NK-92 treated with Interleukin-12 subunit alpha and Interleukin-12 subunit beta, amount 100 ng/mL, for 24 hours (cell line): ENCODE measurements around the gene CHRNA5.
"Not testable (repeated sequence)": the region's sequence is repeated elsewhere in the genome, so short reads cannot be mapped to it uniquely, and the experiment has no call there.

ENCODE experiments used
- DNase-seq: peaks from one replicate; lab custom pipeline; 2025; lab: John Stamatoyannopoulos, UW

CHRNA5 gene

DNA sequence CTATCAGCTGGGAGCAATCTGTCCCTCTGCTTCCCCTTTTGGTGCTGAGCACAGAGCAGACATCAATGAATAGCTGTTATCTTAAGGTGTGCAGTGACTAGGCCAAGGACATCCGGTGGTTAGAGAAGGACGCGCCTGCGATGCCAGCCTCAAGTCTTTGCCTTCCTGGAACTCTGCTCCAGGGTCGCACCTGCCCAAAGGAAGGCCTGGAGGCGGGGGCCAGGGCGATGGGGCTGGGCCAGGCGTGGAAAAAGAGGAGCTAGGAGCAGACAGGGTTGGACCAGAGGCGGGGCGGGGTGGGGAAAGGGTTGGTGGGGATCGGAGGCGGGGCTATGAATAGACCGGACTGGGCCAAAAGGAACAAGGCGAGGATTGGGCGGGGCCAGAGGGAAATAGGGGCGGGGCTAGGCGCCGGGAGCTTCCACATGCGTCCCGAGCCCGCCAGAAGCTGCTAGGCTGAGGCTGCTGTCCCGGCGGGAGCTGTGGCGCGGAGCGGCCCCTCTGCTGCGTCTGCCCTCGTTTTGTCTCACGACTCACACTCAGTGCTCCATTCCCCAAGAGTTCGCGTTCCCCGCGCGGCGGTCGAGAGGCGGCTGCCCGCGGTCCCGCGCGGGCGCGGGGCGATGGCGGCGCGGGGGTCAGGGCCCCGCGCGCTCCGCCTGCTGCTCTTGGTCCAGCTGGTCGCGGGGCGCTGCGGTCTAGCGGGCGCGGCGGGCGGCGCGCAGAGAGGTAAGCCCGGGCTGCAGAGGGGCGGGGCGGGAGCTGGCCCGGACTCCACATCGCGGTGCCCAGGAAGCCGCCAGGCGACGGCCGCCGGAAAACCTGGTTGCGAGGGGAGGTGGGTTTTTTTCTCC, at the start of gene CHRNA5:
CHRNA5 (plus strand) TSS at position 424 of the 854 bp plus-strand sequence; CDS start at position 624, 200 bp downstream.
- peak; percentile 72 for DNase-seq

DNA sequence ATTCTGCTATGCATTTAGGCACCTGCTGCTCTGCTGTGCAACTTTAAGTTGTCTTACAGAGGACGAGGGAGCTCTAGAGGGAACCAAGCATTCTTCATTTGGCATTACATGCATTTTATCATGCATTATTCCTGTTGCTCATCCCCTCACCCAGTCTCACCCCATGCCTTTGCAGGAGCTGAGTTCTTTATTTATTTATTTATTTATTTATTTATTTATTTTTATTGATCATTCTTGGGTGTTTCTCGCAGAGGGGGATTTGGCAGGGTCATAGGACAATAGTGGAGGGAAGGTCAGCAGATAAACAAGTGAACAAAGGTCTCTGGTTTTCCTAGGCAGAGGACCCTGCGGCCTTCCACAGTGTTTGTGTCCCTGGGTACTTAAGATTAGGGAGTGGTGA, 45.3 kb upstream of the CHRNA5 start:
- DNase-seq = not testable (repeated sequence)

DNA sequence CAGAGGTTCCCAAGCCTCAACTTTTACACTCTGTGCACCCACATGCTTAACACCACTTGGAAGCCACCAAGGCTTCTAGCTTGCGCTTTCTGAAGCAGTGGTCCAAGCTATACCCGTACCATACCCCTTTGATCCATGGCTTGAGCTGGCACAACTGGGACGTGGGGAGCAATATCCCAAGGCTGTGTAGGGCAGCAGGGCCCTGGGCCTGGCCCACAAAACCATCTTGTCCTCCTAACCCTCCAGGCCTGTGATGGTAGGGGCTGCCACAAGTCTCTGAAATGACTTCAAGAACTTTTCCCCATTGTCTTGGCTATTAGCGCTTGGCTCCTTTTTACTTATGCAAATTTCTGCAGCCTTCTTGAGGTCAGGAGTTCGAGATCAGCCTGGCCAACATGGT, 41.1 kb upstream of the CHRNA5 start:
- DNase-seq = no peak

DNA sequence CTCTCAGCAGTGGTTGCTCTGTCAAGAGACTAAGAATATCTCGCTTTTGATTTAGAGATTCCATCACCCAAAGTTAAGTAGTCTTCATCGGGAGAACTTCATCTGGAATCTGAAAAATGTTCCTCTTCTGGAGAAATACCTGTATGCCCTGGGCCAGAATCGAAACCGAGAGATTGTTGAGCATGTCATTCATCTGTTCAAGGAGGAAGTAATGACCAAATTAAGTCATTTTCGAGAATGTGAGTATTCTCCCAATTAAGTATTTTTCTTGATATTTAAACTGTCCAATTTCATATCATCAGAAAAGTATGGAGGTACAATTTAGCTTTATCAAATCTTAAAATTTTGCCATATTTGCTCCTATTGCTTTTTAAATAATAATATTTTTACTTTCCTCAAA, 38.0 kb upstream of the CHRNA5 start:
- no peak for DNase-seq

GRCh38 chr15:78533331-78533730, 32.0 kb upstream of the CHRNA5 start:
- DNase-seq = no peak

- DNase-seq = no peak
These were observed 29.2 kb upstream of the CHRNA5 start for GRCh38 chr15:78536134-78536533.

- no peak for DNase-seq
These were observed 27.9 kb upstream of the CHRNA5 start for GRCh38 chr15:78537266-78537905.

GRCh38 chr15:78538358-78538757, 27.0 kb upstream of the CHRNA5 start:
- DNase-seq = no peak

- not testable (repeated sequence) for DNase-seq
These were observed 25.7 kb upstream of the CHRNA5 start for GRCh38 chr15:78539464-78540140.

- DNase-seq = peak; percentile 93
These were observed 25.0 kb upstream of the CHRNA5 start, which contains the start of gene PSMA4 for GRCh38 chr15:78540141-78540870. Gene PSMA4, plus strand, starts transcription at chr15:78540444. Its CDS starts 1,484 bp downstream, at chr15:78541928.

- peak; percentile 22 for DNase-seq
These were observed 24.2 kb upstream of the CHRNA5 start for GRCh38 chr15:78540871-78541743.

DNA sequence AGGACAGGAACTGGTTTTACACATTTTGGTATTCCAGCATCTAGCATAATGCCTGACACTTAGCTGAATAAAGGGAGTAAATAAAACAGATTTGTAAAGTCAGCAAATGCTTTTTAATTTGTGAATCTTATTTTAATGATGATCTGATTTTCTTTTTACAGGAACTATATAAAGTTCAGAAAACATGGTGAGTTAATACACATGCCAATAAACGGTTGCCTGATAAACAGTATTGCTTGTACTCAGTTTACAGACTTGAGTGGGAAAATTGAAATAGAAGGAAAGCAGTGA, 23.6 kb upstream of the CHRNA5 start:
- DNase-seq = no peak

DNA sequence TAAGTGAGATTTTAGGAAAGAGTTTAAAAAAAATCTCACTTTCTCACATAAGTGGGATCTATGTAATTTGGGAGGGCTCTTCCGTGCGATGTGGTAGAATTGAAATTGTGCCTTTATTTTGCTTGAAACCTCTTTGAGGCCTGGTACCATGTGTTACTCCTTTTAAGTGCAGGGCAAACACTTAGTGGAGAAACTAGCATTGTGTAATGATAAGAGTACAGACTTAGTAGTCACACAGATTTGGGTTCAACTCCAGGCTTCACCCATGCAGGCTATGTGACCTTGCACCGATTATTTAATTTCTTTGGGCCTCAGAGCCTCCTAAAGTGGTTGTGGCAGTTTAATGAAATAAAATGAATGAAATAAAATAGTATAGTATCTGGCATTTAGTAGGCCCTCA, 22.7 kb upstream of the CHRNA5 start:
- no peak for DNase-seq

DNA sequence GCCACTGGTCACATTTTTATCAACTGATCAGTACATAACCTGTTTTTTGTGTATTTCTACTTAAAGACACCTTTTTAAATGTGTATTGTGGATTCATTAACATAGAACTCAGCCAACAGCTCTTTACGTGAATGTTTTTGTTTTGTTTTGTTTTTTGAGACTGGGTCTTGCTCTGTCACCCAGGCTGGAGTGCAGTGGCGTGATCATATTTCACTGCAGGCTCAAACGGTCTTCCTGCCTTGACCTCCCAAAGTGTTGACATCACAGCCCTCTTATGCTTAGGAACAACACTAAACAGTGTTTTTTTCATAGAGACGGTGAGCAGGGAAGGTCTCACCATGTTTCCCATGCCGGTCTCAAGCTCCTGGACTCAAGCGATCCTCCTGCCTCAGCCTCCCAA, 15.1 kb upstream of the CHRNA5 start:
- no peak for DNase-seq

GRCh38 chr15:78550815-78551214, 14.5 kb upstream of the CHRNA5 start:
- no peak for DNase-seq

DNA sequence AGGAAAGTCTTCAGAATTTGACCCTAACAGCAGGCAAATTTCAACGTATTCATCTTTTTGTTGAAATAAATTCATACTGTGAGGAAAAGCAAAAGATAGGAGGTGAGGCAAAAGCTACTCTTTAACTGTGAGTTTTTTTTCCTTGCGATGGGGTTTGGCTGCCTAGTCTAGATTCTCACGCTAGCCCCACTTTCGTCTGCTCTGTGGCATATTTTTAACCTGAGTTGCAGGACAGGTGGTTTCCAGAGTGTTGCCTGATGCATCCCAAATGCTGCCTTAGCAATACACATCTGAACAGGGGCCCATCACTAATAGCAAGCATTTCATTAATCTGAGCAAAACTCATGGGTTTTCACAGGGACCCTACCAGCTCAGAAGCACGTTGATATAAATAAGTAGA, 13.4 kb upstream of the CHRNA5 start:
- no peak for DNase-seq

DNA sequence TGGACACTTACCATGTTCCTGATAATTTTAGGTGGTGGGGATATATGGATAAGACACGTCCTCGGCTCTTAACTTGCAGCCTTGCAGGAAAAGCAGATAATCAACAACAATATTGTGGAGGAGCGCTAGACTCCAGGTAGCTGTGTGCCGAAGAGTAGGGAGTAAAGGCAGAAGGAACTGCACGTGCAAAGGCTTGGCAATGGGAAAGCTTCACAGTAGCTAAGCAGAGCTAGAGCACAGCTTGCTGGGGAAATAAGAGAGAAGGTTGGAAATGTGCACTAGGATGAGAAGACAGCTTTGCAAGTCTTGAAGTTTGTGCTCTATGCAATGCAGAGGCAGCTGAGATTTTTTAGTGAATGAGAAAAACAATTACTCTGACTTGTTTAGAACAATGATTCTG, 12.7 kb upstream of the CHRNA5 start:
- DNase-seq = no peak

DNA sequence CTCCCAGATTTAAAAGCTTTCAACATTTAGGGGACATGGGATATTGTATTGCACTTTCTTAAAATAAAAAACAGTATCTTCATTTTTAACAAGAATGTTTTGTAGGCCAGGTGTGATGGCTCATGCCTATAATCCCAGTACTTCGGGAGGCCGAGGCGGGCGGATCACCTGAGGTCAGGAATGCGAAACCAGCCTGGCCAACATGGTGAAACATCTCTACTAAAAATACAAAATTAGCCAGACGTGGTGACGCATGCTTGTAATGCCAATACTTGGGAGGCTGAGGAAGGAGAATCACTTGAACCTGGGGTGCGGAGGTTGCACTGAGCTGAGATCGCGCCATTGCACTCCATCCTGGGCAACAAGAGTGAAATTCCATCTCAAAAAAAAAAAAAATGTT, 5.1 kb upstream of the CHRNA5 start:
- DNase-seq = not testable (repeated sequence)

DNA sequence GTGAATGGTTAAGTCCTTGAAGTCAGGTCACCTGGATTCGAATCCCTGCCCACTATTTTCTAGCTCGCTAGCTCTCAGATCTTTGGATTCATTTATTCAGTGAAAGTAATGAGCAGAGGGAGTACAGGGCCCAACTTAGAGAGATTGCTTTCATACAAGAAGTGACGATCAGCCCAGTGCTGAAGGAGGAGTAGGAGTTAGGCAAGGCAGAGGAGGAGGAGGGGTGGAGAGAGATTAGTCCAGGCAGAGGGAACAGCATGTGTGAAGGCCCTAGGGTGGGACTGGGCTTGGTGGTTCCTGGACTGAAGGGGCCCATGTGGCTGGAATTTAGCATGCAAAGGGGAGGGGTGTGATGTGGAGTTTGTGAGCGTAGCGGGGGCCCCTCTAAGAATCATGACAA, 3.8 kb upstream of the CHRNA5 start:
- no peak for DNase-seq

DNA sequence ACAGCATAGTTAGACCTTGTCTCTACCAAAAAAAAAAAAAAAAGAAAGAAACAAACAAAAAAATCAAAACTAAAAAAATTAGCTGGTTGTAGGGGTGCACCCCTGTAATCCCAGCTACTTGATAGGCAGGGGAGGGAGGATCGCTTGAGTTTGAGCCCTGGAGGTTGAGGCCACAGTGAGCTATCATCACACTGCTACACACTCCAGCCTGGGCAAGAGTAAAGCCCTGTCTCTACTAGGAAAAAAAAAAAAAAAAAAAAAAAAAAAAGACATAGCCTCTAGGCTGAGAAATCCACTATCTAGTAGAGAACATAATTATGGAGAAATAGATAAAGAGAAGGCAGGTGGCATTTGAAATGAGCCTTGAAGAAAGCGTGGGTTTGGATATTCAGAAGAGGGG, 2.2 kb upstream of the CHRNA5 start:
- DNase-seq = no peak

- no peak for DNase-seq
These were observed 600 bp upstream of the CHRNA5 start for GRCh38 chr15:78564743-78565096.
